Measurements from ENCODE around the gene HAX1.

Gene HAX1

DNA sequence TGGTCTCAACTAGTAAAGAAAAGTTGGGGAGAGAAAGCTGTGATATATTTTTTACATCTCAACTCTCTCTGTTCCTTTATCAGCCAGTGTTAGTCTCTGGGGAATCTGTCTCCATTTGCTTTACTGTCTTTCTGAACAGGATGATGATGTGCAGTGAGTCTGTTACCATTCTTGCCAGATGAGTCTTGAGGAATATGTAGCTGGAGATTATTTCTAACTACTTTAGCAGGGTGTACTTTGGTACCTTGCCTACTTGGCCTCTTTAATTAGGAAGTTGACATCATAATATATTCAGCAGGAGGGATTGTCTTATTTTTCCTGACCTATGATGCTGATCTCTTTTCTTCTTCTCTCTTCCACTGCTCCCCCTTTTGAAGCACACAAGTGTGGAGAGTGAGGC lies 15.7 kb upstream of the HAX1 start:
- no peak for DNase-seq (ENCODE audit: low read depth, low spot score)

GRCh38 chr1:154258784-154259183 lies 13.6 kb upstream of the HAX1 start:
- CTCF ChIA-PET = interaction anchor here (1.1 to 2.2 kb wide), 5 partner anchors 13 to 78 kb away, joined by 3 to 8 read pairs (median 4); no protein-coding TSS in a partner anchor
- POLR2A ChIA-PET = no interaction called here
- DNase-seq (ENCODE audit: low read depth, low spot score) = no peak
- TF ChIP-seq, protein P1, sequence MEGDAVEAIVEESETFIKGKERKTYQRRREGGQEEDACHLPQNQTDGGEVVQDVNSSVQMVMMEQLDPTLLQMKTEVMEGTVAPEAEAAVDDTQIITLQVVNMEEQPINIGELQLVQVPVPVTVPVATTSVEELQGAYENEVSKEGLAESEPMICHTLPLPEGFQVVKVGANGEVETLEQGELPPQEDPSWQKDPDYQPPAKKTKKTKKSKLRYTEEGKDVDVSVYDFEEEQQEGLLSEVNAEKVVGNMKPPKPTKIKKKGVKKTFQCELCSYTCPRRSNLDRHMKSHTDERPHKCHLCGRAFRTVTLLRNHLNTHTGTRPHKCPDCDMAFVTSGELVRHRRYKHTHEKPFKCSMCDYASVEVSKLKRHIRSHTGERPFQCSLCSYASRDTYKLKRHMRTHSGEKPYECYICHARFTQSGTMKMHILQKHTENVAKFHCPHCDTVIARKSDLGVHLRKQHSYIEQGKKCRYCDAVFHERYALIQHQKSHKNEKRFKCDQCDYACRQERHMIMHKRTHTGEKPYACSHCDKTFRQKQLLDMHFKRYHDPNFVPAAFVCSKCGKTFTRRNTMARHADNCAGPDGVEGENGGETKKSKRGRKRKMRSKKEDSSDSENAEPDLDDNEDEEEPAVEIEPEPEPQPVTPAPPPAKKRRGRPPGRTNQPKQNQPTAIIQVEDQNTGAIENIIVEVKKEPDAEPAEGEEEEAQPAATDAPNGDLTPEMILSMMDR (IDR thresholded peaks at IDR 0.05; ENCODE audit: insufficient read depth, low read length, missing control alignments) = no peak
- H3K4me3 ChIP-seq (ENCODE audit: low read depth, low read length) = no peak overlapping the region

More for the DNA sequence above, 15.7 kb upstream of the HAX1 start:
- TF ChIP-seq, protein P1 (IDR thresholded peaks at IDR 0.05; ENCODE audit: insufficient read depth, low read length, missing control alignments) = no peak
- CTCF ChIA-PET = interaction anchor here (1.0 to 3.2 kb wide), 4 partner anchors 9 to 20 kb away, joined by 3 to 13 read pairs (median 5); partner anchors contain the start of gene HAX1
- no peak overlapping the region for H3K4me3 ChIP-seq (ENCODE audit: low read depth, low read length)
- POLR2A ChIA-PET = no interaction called here

GRCh38 chr1:154260127-154260526 lies 12.3 kb upstream of the HAX1 start:
- DNase-seq (ENCODE audit: low read depth, low spot score) = no peak
- H3K4me3 ChIP-seq (ENCODE audit: low read depth, low read length) = no peak overlapping the region
- ChIA-PET CTCF (interaction anchor here (1.2 to 2.8 kb wide), 5 partner anchors 10 to 74 kb away, joined by 3 to 8 read pairs (median 7); no protein-coding TSS in a partner anchor), POLR2A (no interaction called here)
- TF ChIP-seq, protein P1 (IDR thresholded peaks at IDR 0.05; ENCODE audit: insufficient read depth, low read length, missing control alignments) = no peak

- ChIA-PET CTCF (interaction anchor here (0.9 to 4.4 kb wide), 4 partner anchors 10 to 64 kb away, joined by 3 to 22 read pairs (median 3); partner anchors contain the start of gene HAX1), POLR2A (no interaction called here)
- no peak overlapping the region for H3K4me3 ChIP-seq (ENCODE audit: low read depth, low read length)
- TF ChIP-seq, protein P1 (IDR thresholded peaks at IDR 0.05; ENCODE audit: insufficient read depth, low read length, missing control alignments) = no peak
- DNase-seq (ENCODE audit: low read depth, low spot score) = no peak
Observed at GRCh38 chr1:154263465-154264332, 8.7 kb upstream of the HAX1 start.

GRCh38 chr1:154264454-154264853 lies 8.0 kb upstream of the HAX1 start:
- H3K4me3 ChIP-seq (ENCODE audit: low read depth, low read length) = no peak overlapping the region
- TF ChIP-seq, protein P1 (IDR thresholded peaks at IDR 0.05; ENCODE audit: insufficient read depth, low read length, missing control alignments) = no peak
- no peak for DNase-seq (ENCODE audit: low read depth, low spot score)
- ChIA-PET POLR2A (no interaction called here), CTCF (interaction anchor here (0.9 to 4.4 kb wide), 4 partner anchors 9 to 70 kb away, joined by 3 to 22 read pairs (median 4); partner anchors contain the start of gene HAX1)

DNA sequence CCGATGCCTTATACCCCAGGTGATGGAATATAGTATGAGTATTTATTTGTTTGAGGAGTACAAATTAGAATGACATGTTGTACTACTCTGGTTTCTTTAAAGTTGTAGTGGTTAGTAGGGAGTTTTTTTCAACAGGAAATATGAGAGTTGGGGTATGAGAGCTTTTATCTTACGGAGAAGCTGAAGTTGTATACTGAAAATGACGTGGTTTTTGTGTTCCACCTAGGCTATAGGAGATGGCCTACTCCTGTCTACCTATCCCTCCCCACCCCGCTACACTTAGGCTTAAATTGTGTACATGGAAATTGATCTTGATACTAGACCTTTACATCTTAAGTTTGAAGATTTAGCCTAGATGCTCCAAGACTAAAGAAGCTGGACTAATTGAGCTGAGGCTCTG lies 6.8 kb upstream of the HAX1 start:
- no peak for DNase-seq (ENCODE audit: low read depth, low spot score)
- ChIA-PET CTCF (interaction anchor here (1.9 kb wide), 1 partner anchor 71 kb away, joined by 5 read pairs; no protein-coding TSS in a partner anchor), POLR2A (interaction anchor here (0.6 kb wide), 1 partner anchor 13 kb away, joined by 3 read pairs; no protein-coding TSS in a partner anchor)
- TF ChIP-seq, protein P1 (IDR thresholded peaks at IDR 0.05; ENCODE audit: insufficient read depth, low read length, missing control alignments) = no peak
- H3K4me3 ChIP-seq (ENCODE audit: low read depth, low read length) = no peak overlapping the region
